Neural cell (in vitro differentiated cells): Measurements from ENCODE around the gene OR1M1. TPM values are rescaled to one million over a fixed set of nuclear protein-coding genes. Genes with fewer than 3 reads are reported as not detected.

Source experiments
- H2AFZ ChIP-seq: fragments of 200-600, 300-800 bp; sonication (generic), shearing (Covaris generic); 2 replicates; pipeline ENCODE4 v1.6.0; 2014; ENCODE audit warnings: low read depth, mild to moderate bottlenecking, antibody characterized with exemption, low read length, moderate library complexity
- H3F3A ChIP-seq: fragments of 200-600 bp; shearing (Covaris generic); 2 replicates; pipeline ENCODE4 v1.6.1; 2016; ENCODE audit warnings: mild to moderate bottlenecking, moderate library complexity, mixed read lengths, antibody characterized with exemption, low read length; ENCODE audit not compliant: insufficient read depth, poor library complexity, severe bottlenecking
- H3K27ac ChIP-seq: fragments of 200-600, 300-800 bp; sonication (generic), shearing (Covaris generic); 2 replicates; pipeline ENCODE4 v1.5.1; 2014; ENCODE audit warnings: mild to moderate bottlenecking, low read length, moderate library complexity
- H3K27me3 ChIP-seq: fragments of 300-800, 200-600 bp; sonication (generic), shearing (Covaris generic); 2 replicates; pipeline ENCODE4 v1.6.0; 2014; ENCODE audit warnings: mild to moderate bottlenecking, low read depth, low read length, moderate library complexity; ENCODE audit not compliant: insufficient read depth
- H3K36me3 ChIP-seq: fragments of 300-800, 200-600 bp; sonication (generic), shearing (Covaris generic); 2 replicates; pipeline ENCODE4 v1.5.1; 2014; ENCODE audit warnings: mild to moderate bottlenecking, antibody characterized with exemption, low read length, moderate library complexity; ENCODE audit not compliant: insufficient read depth
- H3K4me2 ChIP-seq: fragments of 300-800, 200-600 bp; sonication (generic), shearing (Covaris generic); 2 replicates; pipeline ENCODE4 v1.6.0; 2014; ENCODE audit warnings: mild to moderate bottlenecking, low read length
- H3K4me3 ChIP-seq: fragments of 300-800, 200-600 bp; sonication (generic), shearing (Covaris generic); 2 replicates; pipeline ENCODE4 v1.5.1; 2014; ENCODE audit warnings: mild to moderate bottlenecking, low read length, moderate library complexity
- H3K79me2 ChIP-seq: fragments of 200-600 bp; shearing (Covaris generic); replicated peaks from 2 replicates; pipeline ENCODE4 v1.6.0; 2014; ENCODE audit warnings: mild to moderate bottlenecking, low read length, moderate library complexity; ENCODE audit not compliant: insufficient read depth
- H3K9ac ChIP-seq: fragments of 300-800, 200-600 bp; sonication (generic), shearing (Covaris generic); 2 replicates; pipeline ENCODE4 v1.6.1; 2016; ENCODE audit warnings: mild to moderate bottlenecking, low read length, mixed read lengths
- H3K9me2 ChIP-seq: fragments of 200-600 bp; shearing (Covaris generic); 2 replicates; pipeline ENCODE4 v1.6.1; 2016; ENCODE audit warnings: mild to moderate bottlenecking, low read length, mixed read lengths; ENCODE audit not compliant: insufficient read depth
- H3K9me3 ChIP-seq: fragments of 200-600, 300-800 bp; sonication (generic), shearing (Covaris generic); 2 replicates; pipeline ENCODE4 v1.6.1; 2016; ENCODE audit warnings: mild to moderate bottlenecking, mixed run types, low read length, moderate library complexity, mixed read lengths
- H4K20me1 ChIP-seq: fragments of 200-600 bp; shearing (Covaris generic); 2 replicates; pipeline ENCODE4 v1.6.1; 2016; ENCODE audit warnings: mild to moderate bottlenecking, mixed run types; ENCODE audit not compliant: insufficient read depth
- CTCF ChIP-seq: fragments of 450-650 bp; IDR thresholded peaks from 2 replicates; pipeline ENCODE4 v1.5.1; 2014; ENCODE audit warnings: antibody characterized with exemption, mild to moderate bottlenecking, moderate library complexity; ENCODE audit not compliant: poor library complexity, severe bottlenecking
- EP300 ChIP-seq: fragments of 450-650 bp; conservative IDR thresholded peaks from 2 replicates; pipeline ENCODE4 v1.6.1; 2014; ENCODE audit warnings: antibody characterized with exemption, mild to moderate bottlenecking, moderate library complexity; ENCODE audit not compliant: poor library complexity, severe bottlenecking
- EZH2 ChIP-seq: fragments of 200-600, 300-800 bp; shearing (Covaris generic), sonication (generic); IDR thresholded peaks from 2 replicates; pipeline ENCODE4 v1.6.1; 2014; ENCODE audit warnings: antibody characterized with exemption, low read length, borderline replicate concordance, mild to moderate bottlenecking; ENCODE audit not compliant: insufficient read depth, poor library complexity, severe bottlenecking
- MXI1 ChIP-seq: fragments of 450-650 bp; conservative IDR thresholded peaks from 2 replicates; pipeline ENCODE4 v1.6.1; 2014; ENCODE audit warnings: antibody characterized with exemption, mild to moderate bottlenecking; ENCODE audit not compliant: poor library complexity, severe bottlenecking
- POLR2AphosphoS5 ChIP-seq: IDR thresholded peaks from 2 replicates; pipeline ENCODE4 v1.6.1; 2012
- RAD21 ChIP-seq: fragments of 450-650 bp; conservative IDR thresholded peaks from 2 replicates; pipeline ENCODE4 v1.6.1; 2014; ENCODE audit warnings: antibody characterized with exemption, mild to moderate bottlenecking, moderate library complexity
- REST ChIP-seq: IDR thresholded peaks from 2 replicates; pipeline ENCODE4 v1.6.1; 2012; ENCODE audit warnings: borderline replicate concordance
- SMC3 ChIP-seq: fragments of 450-650 bp; conservative IDR thresholded peaks from 2 replicates; pipeline ENCODE4 v1.6.1; 2014; ENCODE audit warnings: antibody characterized with exemption, mild to moderate bottlenecking, moderate library complexity; ENCODE audit not compliant: poor library complexity
- TAF1 ChIP-seq: IDR thresholded peaks from 2 replicates; pipeline ENCODE4 v1.6.1; 2012; ENCODE audit warnings: low read depth
- polyA plus RNA-seq: library from polyadenylated mRNA; depleted of rRNA; stranded (reverse); fragments of >200 nt; gene quantifications from 2 replicates; pipeline ENCODE4 v1.2.3, GENCODE V29; 2014

OR1M1 gene
- polyA plus RNA-seq, 1 donor from 2014 or later: not detected

- Histone ChIP-seq H3K9me3 (no peaks in the 10 kb centered on the region), H3K4me3 (no peak overlapping the region), H3K79me2 (no peaks in the 10 kb centered on the region), H2AFZ (no peak overlapping the region), H4K20me1 (no peaks in the 10 kb centered on the region), H3K9me2 (no peaks in the 10 kb centered on the region), H3K36me3 (no peaks in the 10 kb centered on the region), H3K27me3 (no peaks in the 10 kb centered on the region), H3K9ac (no peak overlapping the region), H3F3A (no peaks in the 10 kb centered on the region), H3K27ac (no peak overlapping the region), H3K4me2 (no peak overlapping the region)
- TF ChIP-seq POLR2AphosphoS5: no peak
Measured at GRCh38 chr19:9043524-9043923, 43.3 kb upstream of the OR1M1 start.

- H3K27ac ChIP-seq: no peak overlapping the region
- H3F3A ChIP-seq: no peaks in the 10 kb centered on the region
- TF ChIP-seq POLR2AphosphoS5: no peak
- no peak for TF ChIP-seq CTCF
- no peak for TF ChIP-seq REST
- TF ChIP-seq SMC3: no peak
- TF ChIP-seq EZH2: no peak
- no peak for TF ChIP-seq RAD21
- TF ChIP-seq EP300: no peak
- TF ChIP-seq TAF1: no peak
- TF ChIP-seq MXI1: no peak
- H3K36me3 ChIP-seq: no peaks in the 10 kb centered on the region
- H3K9ac ChIP-seq: no peak overlapping the region
- no peak overlapping the region for H2AFZ ChIP-seq
- no peak overlapping the region for H3K4me3 ChIP-seq
- no peaks in the 10 kb centered on the region for H3K79me2 ChIP-seq
- no peaks in the 10 kb centered on the region for H3K9me2 ChIP-seq
- no peaks in the 10 kb centered on the region for H3K9me3 ChIP-seq
- no peaks in the 10 kb centered on the region for H4K20me1 ChIP-seq
- no peaks in the 10 kb centered on the region for H3K27me3 ChIP-seq
- no peak overlapping the region for H3K4me2 ChIP-seq
Measured at GRCh38 chr19:9044449-9044848, 42.4 kb upstream of the OR1M1 start.

DNA sequence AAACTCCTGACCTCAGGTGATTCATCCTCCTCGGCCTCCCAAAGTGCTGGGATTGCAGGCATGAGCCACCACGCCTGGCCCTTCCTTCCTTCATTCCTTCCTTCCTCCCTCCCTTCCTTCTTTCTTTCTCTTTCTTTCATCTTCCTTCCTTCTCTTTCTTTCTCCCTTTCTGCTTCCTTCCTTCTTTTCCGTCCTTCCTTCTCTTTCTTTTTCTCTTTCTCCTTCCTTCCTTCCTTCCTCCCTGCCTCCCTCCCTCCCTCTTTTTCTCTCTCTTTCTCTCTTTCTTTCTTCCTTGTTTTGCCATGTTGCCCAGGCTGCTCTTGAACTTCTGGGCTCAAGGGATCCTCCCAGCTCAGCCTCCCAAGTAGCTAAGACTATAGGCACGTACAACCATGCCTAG, 40.2 kb upstream of the OR1M1 start:
- no peak overlapping the region for H3K27ac ChIP-seq
- H3K4me2 ChIP-seq: no peak overlapping the region
- no peak overlapping the region for H2AFZ ChIP-seq
- H4K20me1 ChIP-seq: no peaks in the 10 kb centered on the region
- H3K9me2 ChIP-seq: no peaks in the 10 kb centered on the region
- H3K27me3 ChIP-seq: no peaks in the 10 kb centered on the region
- H3K79me2 ChIP-seq: no peaks in the 10 kb centered on the region
- no peaks in the 10 kb centered on the region for H3K36me3 ChIP-seq
- H3K9me3 ChIP-seq: no peaks in the 10 kb centered on the region
- TF ChIP-seq RAD21 (no peak), TAF1 (no peak)
- H3F3A ChIP-seq: no peaks in the 10 kb centered on the region
- no peak overlapping the region for H3K4me3 ChIP-seq
- no peak overlapping the region for H3K9ac ChIP-seq
